Endothelial cell of umbilical vein (primary cell): ENCODE results near the gene IP6K1. TPM values are rescaled to one million over a fixed set of nuclear protein-coding genes. Genes with fewer than 3 reads are reported as not detected.

ENCODE experiments used
- BruUV-seq: library from RNA; stranded (reverse); fragments of 400-500 nt; replicated peaks from 2 replicates; lab custom pipeline; 2021; lab: Mats Ljungman, UMichigan
- CTCF ChIA-PET: fragments of 300-600, 350-600 bp; sonication (Branson Sonifier 250); formaldehyde crosslinking; loops from one replicate; lab custom pipeline; 2021; ENCODE audit warnings: antibody characterized with exemption, inconsistent platforms; lab: Charles Lee
- POLR2A ChIA-PET: fragments of 300-600, 350-600 bp; sonication (Branson Sonifier 250); formaldehyde crosslinking; loops from one replicate; lab custom pipeline; 2021; ENCODE audit warnings: antibody characterized with exemption, inconsistent platforms; lab: Charles Lee
- DNase-seq: peaks from one replicate; pipeline ENCODE4 v3.0.0-alpha.2; 2011; ENCODE audit warnings: low read depth, low spot score
- FAIRE-seq: peaks from 2 replicates; lab custom pipeline; 2011; peaks lifted over from hg19 to GRCh38; lab: Jason Lieb, UNC
- H2AFZ ChIP-seq: 2 replicates; pipeline ENCODE4 v1.6.0; 2012; ENCODE audit warnings: low read depth, low read length, control low read depth, inconsistent platforms
- H3K27ac ChIP-seq: 2 replicates; pipeline ENCODE4 v1.5.1; 2011; ENCODE audit warnings: low read depth, mild to moderate bottlenecking, control low read depth, low read length, moderate library complexity; ENCODE audit not compliant: insufficient read depth
- H3K27me3 ChIP-seq, 2 experiments: 2 replicates each; pipeline versions ENCODE4 v1.6.0 to v1.6.1; 2011; ENCODE audit warnings: low read length in 2 of 2, mixed read lengths in 1 of 2; ENCODE audit not compliant: control insufficient read depth in 2 of 2, insufficient read depth in 2 of 2
- H3K36me3 ChIP-seq, 2 experiments: 2 replicates in 1 of 2; 3 replicates in 1 of 2; pipeline ENCODE4 v1.5.1; 2011; ENCODE audit warnings: low read length in 2 of 2, mild to moderate bottlenecking in 1 of 2, moderate library complexity in 1 of 2; ENCODE audit not compliant: control insufficient read depth in 2 of 2, insufficient read depth in 2 of 2; ENCODE audit errors: extremely low read depth in 1 of 2
- H3K4me1 ChIP-seq: 3 replicates; pipeline ENCODE4 v1.5.1; 2011; ENCODE audit warnings: mild to moderate bottlenecking, low read length; ENCODE audit not compliant: control insufficient read depth, insufficient read depth; ENCODE audit errors: extremely low read depth
- H3K4me2 ChIP-seq: 2 replicates; pipeline ENCODE4 v1.6.1; 2011; ENCODE audit warnings: low read length, control low read depth, mixed read lengths; ENCODE audit not compliant: insufficient read depth
- H3K4me3 ChIP-seq, 3 experiments: fragments of 200-600 bp in 1 of 3; sonication (generic), shearing (Covaris generic) in 1 of 3; replicated peaks in 1 of 3; 2 replicates each; pipeline ENCODE4 v1.5.1; 2011 to 2016; ENCODE audit warnings: control low read depth in 3 of 3, low read length in 3 of 3, mild to moderate bottlenecking in 2 of 3, inconsistent platforms in 1 of 3, low read depth in 1 of 3, moderate library complexity in 1 of 3; ENCODE audit not compliant: insufficient read depth in 1 of 3
- H3K79me2 ChIP-seq: 2 replicates; pipeline ENCODE4 v1.6.0; 2012; ENCODE audit warnings: low read length, inconsistent platforms; ENCODE audit not compliant: control insufficient read depth, insufficient read depth
- H3K9ac ChIP-seq: replicated peaks from 2 replicates; pipeline ENCODE3; 2011; ENCODE audit warnings: low read length, control low read depth; ENCODE audit not compliant: insufficient read depth; ENCODE audit errors: extremely low read depth
- H3K9me1 ChIP-seq: replicated peaks from 3 replicates; pipeline ENCODE4 v1.6.0; 2011; ENCODE audit warnings: mild to moderate bottlenecking, low read length; ENCODE audit not compliant: control insufficient read depth, insufficient read depth; ENCODE audit errors: extremely low read depth
- H3K9me3 ChIP-seq: replicated peaks from 2 replicates; pipeline ENCODE4 v1.5.1; 2012; ENCODE audit warnings: low read length, inconsistent platforms; ENCODE audit not compliant: control insufficient read depth, insufficient read depth
- H4K20me1 ChIP-seq: replicated peaks from 2 replicates; pipeline ENCODE3; 2011; ENCODE audit warnings: mild to moderate bottlenecking, low read length; ENCODE audit not compliant: control insufficient read depth, insufficient read depth; ENCODE audit errors: extremely low read depth
- GATA2 ChIP-seq: IDR thresholded peaks from 2 replicates; pipeline ENCODE4 v1.7.0; 2011; ENCODE audit warnings: low read depth, mild to moderate bottlenecking, moderate library complexity, mixed read lengths, low read length; ENCODE audit not compliant: insufficient read length, insufficient read depth
- MYC ChIP-seq: IDR thresholded peaks from one replicate; pipeline ENCODE4 v1.6.1; 2011; ENCODE audit warnings: mild to moderate bottlenecking, low read depth, low read length
- POLR2A ChIP-seq: IDR thresholded peaks from 2 replicates; pipeline ENCODE4 v1.6.1; 2012; ENCODE audit warnings: low read depth, mild to moderate bottlenecking, control low read depth, low read length
- POLR2AphosphoS5 ChIP-seq: IDR thresholded peaks from 2 replicates; pipeline ENCODE4 v1.6.1; 2012; ENCODE audit warnings: low read depth, mild to moderate bottlenecking, control low read depth, low read length, moderate library complexity; ENCODE audit not compliant: insufficient read depth
- dilution Hi-C: fragments of 300-500 bp; cut with MboI; formaldehyde crosslinking; loops from one replicate; pipeline ENCODE4 v1.15.0; 2019; ENCODE audit warnings: low sequenced_read_pairs; ENCODE audit not compliant: extremely low pct_ligation_motif_present
- intact Hi-C: fragments of 100-400 bp; cut with micrococcal nuclease; formaldehyde crosslinking; loops from one replicate; pipeline ENCODE4 v1.10.0; 2022
- polyA plus RNA-seq, 4 experiments: library from polyadenylated mRNA; depleted of rRNA in 3 of 4; stranded (reverse) in 3 of 4; unstranded in 1 of 4; fragments of >200 nt; gene quantifications; 2 replicates each; pipeline versions ENCODE4 v1.2.1 to v1.2.3, GENCODE V29; 2011 to 2012; ENCODE audit warnings: missing spikeins in 1 of 4
- total RNA-seq: library from RNA; stranded (reverse); gene quantifications from 2 replicates; pipeline ENCODE4 v1.2.3, GENCODE V29; 2021
- TF ChIP-seq, protein P1 (sequence below): IDR thresholded peaks from 2 replicates; pipeline ENCODE4 v1.6.1; 2011; ENCODE audit not compliant: insufficient read depth, insufficient read length
- TF ChIP-seq, protein P2 (sequence below), 2 donors: IDR thresholded peaks; 1 replicate in 1 of 2; 2 replicates in 1 of 2; pipeline ENCODE4 v1.5.1; 2011; ENCODE audit warnings: low read length in 2 of 2, mild to moderate bottlenecking in 2 of 2, moderate library complexity in 2 of 2, control low read depth in 1 of 2, inconsistent platforms in 1 of 2, low read depth in 1 of 2; ENCODE audit not compliant: insufficient read depth in 1 of 2; ENCODE audit errors: extremely low read depth in 1 of 2

Gene IP6K1
- total and polyA plus RNA-seq, 2 donors (not counting 3 experiments of a cell fraction or from before 2014, with no cell fraction given): 42.7 to 60.8 TPM

DNA sequence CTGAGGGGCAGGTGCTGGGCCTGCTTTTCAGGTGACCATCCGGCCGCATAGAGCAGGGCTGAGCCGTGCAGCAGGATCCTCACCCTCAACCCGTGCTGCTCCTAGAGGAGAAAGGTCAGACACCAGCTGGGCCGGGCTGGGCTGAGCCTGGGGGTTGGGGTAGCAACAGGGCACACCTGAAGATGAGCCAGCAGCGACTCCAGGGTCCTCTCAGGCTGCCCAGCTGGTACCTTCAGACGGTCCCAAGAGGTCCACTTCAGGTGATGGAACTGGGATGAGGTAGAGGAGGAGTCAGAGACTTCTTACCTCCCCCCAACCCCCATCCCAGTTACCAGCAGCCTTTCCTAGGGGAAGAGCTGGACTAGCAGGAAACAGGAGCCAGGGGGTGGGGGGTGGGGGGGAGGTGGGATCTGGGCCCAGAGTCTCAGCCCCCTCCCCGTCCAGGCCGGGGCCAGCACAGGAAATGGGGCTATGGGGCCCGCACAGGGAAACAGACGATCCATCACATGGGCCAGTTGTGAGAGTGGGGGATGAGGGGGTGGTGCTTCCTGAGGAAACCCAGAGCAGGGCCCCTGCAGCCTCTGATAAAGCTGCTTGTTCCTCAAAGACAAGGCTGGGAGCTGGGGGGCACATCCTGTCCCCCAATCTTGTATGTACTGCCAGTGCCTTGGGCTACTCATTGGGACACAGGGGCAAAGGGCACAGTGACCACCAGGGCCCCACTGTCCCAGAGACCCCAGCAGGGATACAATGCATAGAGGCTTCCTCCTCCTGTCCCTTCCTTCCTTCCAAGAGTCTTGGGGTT is 19.8 kb upstream of the IP6K1 start:
- Histone ChIP-seq H3K9me3 (no peaks in the 10 kb centered on the region), H3K36me3 (peaks cover 0 to 5% of the 10 kb centered on the region in 2 experiments), H4K20me1 (no peaks in the 10 kb centered on the region), H3K4me3 (peak overlapping the region in 2 of 3 experiments; percentile 22 to 31), H2AFZ (no peak overlapping the region), H3K79me2 (no peaks in the 10 kb centered on the region), H3K9ac (peak overlapping the region; percentile 75), H3K9me1 (no peaks in the 10 kb centered on the region), H3K27ac (peak overlapping the region; percentile 86), H3K27me3 (no peaks in the 10 kb centered on the region), H3K4me1 (peaks cover 39% of the 10 kb centered on the region), H3K4me2 (peak overlapping the region; percentile 28)
- BruUV-seq: TSS peak; percentile 73
- ChIA-PET POLR2A (interaction anchor here (1.0 to 1.9 kb wide), 4 partner anchors 7 to 33 kb away, joined by 3 to 8 read pairs (median 6); partner anchors contain the start of gene UBA7), CTCF (interaction anchor here (0.7 to 12.4 kb wide), 9 partner anchors 7 to 134 kb away, joined by 3 to 545 read pairs (median 9); partner anchors contain the start of genes MON1A, RBM6 and UBA7)
- TF ChIP-seq POLR2AphosphoS5 (peak; percentile 85), GATA2 (peak; percentile 83), MYC (peak; percentile 4), POLR2A (peak; percentile 67)
- TF ChIP-seq, protein P1, sequence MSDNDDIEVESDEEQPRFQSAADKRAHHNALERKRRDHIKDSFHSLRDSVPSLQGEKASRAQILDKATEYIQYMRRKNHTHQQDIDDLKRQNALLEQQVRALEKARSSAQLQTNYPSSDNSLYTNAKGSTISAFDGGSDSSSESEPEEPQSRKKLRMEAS: no peak
- TF ChIP-seq, protein P2, sequence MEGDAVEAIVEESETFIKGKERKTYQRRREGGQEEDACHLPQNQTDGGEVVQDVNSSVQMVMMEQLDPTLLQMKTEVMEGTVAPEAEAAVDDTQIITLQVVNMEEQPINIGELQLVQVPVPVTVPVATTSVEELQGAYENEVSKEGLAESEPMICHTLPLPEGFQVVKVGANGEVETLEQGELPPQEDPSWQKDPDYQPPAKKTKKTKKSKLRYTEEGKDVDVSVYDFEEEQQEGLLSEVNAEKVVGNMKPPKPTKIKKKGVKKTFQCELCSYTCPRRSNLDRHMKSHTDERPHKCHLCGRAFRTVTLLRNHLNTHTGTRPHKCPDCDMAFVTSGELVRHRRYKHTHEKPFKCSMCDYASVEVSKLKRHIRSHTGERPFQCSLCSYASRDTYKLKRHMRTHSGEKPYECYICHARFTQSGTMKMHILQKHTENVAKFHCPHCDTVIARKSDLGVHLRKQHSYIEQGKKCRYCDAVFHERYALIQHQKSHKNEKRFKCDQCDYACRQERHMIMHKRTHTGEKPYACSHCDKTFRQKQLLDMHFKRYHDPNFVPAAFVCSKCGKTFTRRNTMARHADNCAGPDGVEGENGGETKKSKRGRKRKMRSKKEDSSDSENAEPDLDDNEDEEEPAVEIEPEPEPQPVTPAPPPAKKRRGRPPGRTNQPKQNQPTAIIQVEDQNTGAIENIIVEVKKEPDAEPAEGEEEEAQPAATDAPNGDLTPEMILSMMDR (IDR thresholded peaks at IDR 0.05; ENCODE audit: extremely low read depth in 1 of 2, insufficient read depth in 1 of 2, low read depth in 1 of 2, low read length in 2 of 2): no peak
- FAIRE-seq: peak; percentile 89
- dilution Hi-C loops: no loop called here
- intact Hi-C loops: loop anchor here (1.0 to 5.0 kb wide), 2 partner anchors 7 to 361 kb away; partner anchors contain the start of gene UBA7
- DNase-seq: peak; percentile 95
